ENCODE measurements around the gene ERCC4.
A peak's percentile ranks its signal among the peaks of the same experiment; 100 is the strongest.

ERCC4 gene

GRCh38 chr16:13919683-13920509, at the start of gene ERCC4:
Gene ERCC4, plus strand, starts transcription at chr16:13920154. Its CDS starts 12 bp downstream, at chr16:13920166.
- peak; percentile 99 for DNase-seq
- Histone ChIP-seq H3K27me3 (ENCODE audit: insufficient read depth, low read depth, severe bottlenecking) (no peaks in the 10 kb centered on the region), H3K4me3 (ENCODE audit: low read depth, low read length) (peak within 1 kb of the TSS; percentile 98), H3K27ac (peak within 1 kb of the TSS; percentile 89), H3K36me3 (peaks cover 20% of the 10 kb centered on the region), H3K9me3 (ENCODE audit: severe bottlenecking) (no peaks in the 10 kb centered on the region)
- TF ChIP-seq CTCF (IDR thresholded peaks at IDR 0.05; ENCODE audit: low read depth, low read length), result peak; percentile 97

- peak; percentile 73 for TF ChIP-seq CTCF (IDR thresholded peaks at IDR 0.05; ENCODE audit: low read depth, low read length)
Measured at GRCh38 chr16:13873835-13874438, 46.0 kb upstream of the ERCC4 start.

GRCh38 chr16:13875614-13876284, 44.2 kb upstream of the ERCC4 start:
- Histone ChIP-seq H3K27ac (no peak overlapping the region), H3K9me3 (ENCODE audit: severe bottlenecking) (no peaks in the 10 kb centered on the region), H3K4me3 (ENCODE audit: low read depth, low read length) (no peak overlapping the region), H3K27me3 (ENCODE audit: insufficient read depth, low read depth, severe bottlenecking) (peaks cover 31% of the 10 kb centered on the region), H3K36me3 (no peaks in the 10 kb centered on the region)
- TF ChIP-seq CTCF (IDR thresholded peaks at IDR 0.05; ENCODE audit: low read depth, low read length), result no peak
- no peak for DNase-seq

More at GRCh38 chr16:13873835-13874438, 46.0 kb upstream of the ERCC4 start:
- no peak overlapping the region for H3K4me3 ChIP-seq (ENCODE audit: low read depth, low read length)
- no peaks in the 10 kb centered on the region for H3K36me3 ChIP-seq
- no peak overlapping the region for H3K27ac ChIP-seq
- H3K27me3 ChIP-seq (ENCODE audit: insufficient read depth, low read depth, severe bottlenecking), result peaks cover 31% of the 10 kb centered on the region
- no peaks in the 10 kb centered on the region for H3K9me3 ChIP-seq (ENCODE audit: severe bottlenecking)
- peak; percentile 29 for DNase-seq

- TF ChIP-seq CTCF (IDR thresholded peaks at IDR 0.05; ENCODE audit: low read depth, low read length), result no peak
Measured at GRCh38 chr16:13883276-13883675, 36.7 kb upstream of the ERCC4 start.

GRCh38 chr16:13883881-13884280, 36.1 kb upstream of the ERCC4 start:
- TF ChIP-seq CTCF (IDR thresholded peaks at IDR 0.05; ENCODE audit: low read depth, low read length), result no peak
- DNase-seq, result no peak
- Histone ChIP-seq H3K36me3 (no peaks in the 10 kb centered on the region), H3K27ac (no peak overlapping the region), H3K27me3 (ENCODE audit: insufficient read depth, low read depth, severe bottlenecking) (peaks cover 14% of the 10 kb centered on the region), H3K4me3 (ENCODE audit: low read depth, low read length) (no peak overlapping the region), H3K9me3 (ENCODE audit: severe bottlenecking) (peaks cover 13% of the 10 kb centered on the region)

More at GRCh38 chr16:13883276-13883675, 36.7 kb upstream of the ERCC4 start:
- Histone ChIP-seq H3K4me3 (ENCODE audit: low read depth, low read length) (no peak overlapping the region), H3K27ac (no peak overlapping the region), H3K36me3 (no peaks in the 10 kb centered on the region), H3K9me3 (ENCODE audit: severe bottlenecking) (peaks cover 9% of the 10 kb centered on the region), H3K27me3 (ENCODE audit: insufficient read depth, low read depth, severe bottlenecking) (peaks cover 14% of the 10 kb centered on the region)
- no peak for DNase-seq
